Liver (tissue), 9 donors: ENCODE data around the gene TCEA3. TPM values are rescaled to one million over a fixed set of nuclear protein-coding genes. Genes with fewer than 3 reads are reported as not detected.

Experiments
- DNase-seq: peaks from one replicate; pipeline ENCODE4 v3.0.0-alpha.2; 2017; ENCODE audit warnings: low spot score
- H3K27ac ChIP-seq, 2 donors: one replicate each; pipeline ENCODE4 v1.7.0; 2013; ENCODE audit warnings: inconsistent platforms in 2 of 2, low read length in 2 of 2, control low read depth in 1 of 2, low read depth in 1 of 2, mild to moderate bottlenecking in 1 of 2
- H3K27me3 ChIP-seq, 4 donors: one replicate each; pipeline versions ENCODE4 v1.6.1 to v1.7.0; 2013; ENCODE audit warnings: low read length in 3 of 4, inconsistent platforms in 1 of 4, mild to moderate bottlenecking in 1 of 4, moderate library complexity in 1 of 4; ENCODE audit not compliant: control insufficient read depth in 4 of 4, insufficient read depth in 4 of 4
- H3K36me3 ChIP-seq, 4 donors: one replicate each; pipeline versions ENCODE4 v1.6.1 to v1.7.0; 2013; ENCODE audit warnings: low read length in 3 of 4, mild to moderate bottlenecking in 3 of 4, low read depth in 1 of 4, moderate library complexity in 1 of 4; ENCODE audit not compliant: control insufficient read depth in 4 of 4, insufficient read depth in 3 of 4
- H3K4me1 ChIP-seq, 4 donors: one replicate each; pipeline versions ENCODE4 v1.6.1 to v1.7.0; 2013; ENCODE audit warnings: low read length in 3 of 4, mild to moderate bottlenecking in 3 of 4, moderate library complexity in 1 of 4; ENCODE audit not compliant: control insufficient read depth in 4 of 4, insufficient read depth in 4 of 4
- H3K4me3 ChIP-seq, 3 donors: one replicate each; pipeline versions ENCODE4 v1.6.1 to v1.7.0; 2013; ENCODE audit warnings: low read length in 3 of 3, control low read depth in 1 of 3, low read depth in 1 of 3, mild to moderate bottlenecking in 1 of 3
- H3K9ac ChIP-seq, 2 donors: one replicate each; pipeline ENCODE4 v1.7.0; 2013; ENCODE audit warnings: low read length in 2 of 2, mild to moderate bottlenecking in 2 of 2, moderate library complexity in 2 of 2, control low read depth in 1 of 2, low read depth in 1 of 2
- H3K9me3 ChIP-seq, 4 donors: one replicate each; pipeline versions ENCODE4 v1.6.1 to v1.7.0; 2013; ENCODE audit warnings: low read length in 3 of 4; ENCODE audit not compliant: control insufficient read depth in 4 of 4
- CTCF ChIP-seq: fragments of 150-350 bp; IDR thresholded peaks from 2 replicates; pipeline ENCODE4 v1.5.1; 2017; ENCODE audit warnings: improper control_type of control experiment, low read depth, low read length; ENCODE audit not compliant: missing input control
- EGR1 ChIP-seq, 2 donors: IDR thresholded peaks; 2 replicates each; pipeline ENCODE4 v1.6.1; 2016 to 2018; ENCODE audit warnings: antibody characterized with exemption in 2 of 2, low read depth in 2 of 2
- FOXA1 ChIP-seq: IDR thresholded peaks from 2 replicates; pipeline ENCODE4 v1.6.1; 2016; ENCODE audit warnings: antibody characterized with exemption
- FOXA2 ChIP-seq: IDR thresholded peaks from 2 replicates; pipeline ENCODE4 v1.6.1; 2016; ENCODE audit warnings: antibody characterized with exemption
- GABPA ChIP-seq, 2 donors: IDR thresholded peaks in 1 of 2; conservative IDR thresholded peaks in 1 of 2; 2 replicates each; pipeline ENCODE4 v1.6.1; 2016; ENCODE audit warnings: antibody characterized with exemption in 2 of 2, mild to moderate bottlenecking in 1 of 2, moderate library complexity in 1 of 2
- HNF4A ChIP-seq, 2 donors: conservative IDR thresholded peaks; 2 replicates each; pipeline ENCODE4 v1.6.1; 2016; ENCODE audit warnings: antibody characterized with exemption in 2 of 2, mild to moderate bottlenecking in 2 of 2
- JUND ChIP-seq, 2 donors: IDR thresholded peaks; 2 replicates each; pipeline ENCODE4 v1.6.1; 2016; ENCODE audit warnings: antibody characterized with exemption in 2 of 2
- RAD21 ChIP-seq, 2 donors: IDR thresholded peaks; 2 replicates each; pipeline ENCODE4 v1.6.1; 2016; ENCODE audit warnings: antibody characterized with exemption in 2 of 2, mild to moderate bottlenecking in 2 of 2
- REST ChIP-seq: IDR thresholded peaks from 2 replicates; pipeline ENCODE4 v1.6.1; 2016; ENCODE audit warnings: antibody characterized with exemption, mild to moderate bottlenecking
- RXRA ChIP-seq, 2 donors: IDR thresholded peaks; 2 replicates each; pipeline ENCODE4 v1.6.1; 2017 to 2018; ENCODE audit warnings: antibody characterized with exemption in 2 of 2, mild to moderate bottlenecking in 1 of 2
- TAF1 ChIP-seq: conservative IDR thresholded peaks from 2 replicates; pipeline ENCODE4 v1.6.1; 2016; ENCODE audit warnings: antibody characterized with exemption, mild to moderate bottlenecking
- WGBS: extraction: QIAGEN DNeasy Blood & Tissue Kit; methylation state at CpG from one replicate; pipeline ENCODE4 v1.1.7; 2013; 5-methylcytosine and 5-hydroxymethylcytosine counted together
- polyA plus RNA-seq, 2 donors: library from polyadenylated mRNA; stranded (reverse) in 1 of 2; unstranded in 1 of 2; fragments of 200-250 nt in 1 of 2; fragments of >200 nt in 1 of 2; fragmentation: Nextera tagmentation in 1 of 2; extraction: Ambion mirVana in 1 of 2; gene quantifications; one replicate each; pipeline versions ENCODE4 v1.2.1 to v1.2.3, GENCODE V29; 2013 to 2015
- total RNA-seq, 2 donors: library from RNA; depleted of rRNA; stranded (reverse); fragments of >200 nt; gene quantifications; one replicate each; pipeline ENCODE4 v1.2.3, GENCODE V29; 2014
- donor health status: healthy.
- donor health status: healthy.
- donor health status: healthy.
- donor health status: healthy.
- donor health status: healthy.

Gene TCEA3
- 10 to 100 TPM; 29.6 to 49.3 TPM for total RNA-seq
- polyA plus RNA-seq, result 100 to 1,000 TPM in 1 of 2 donors, 10 to 100 TPM in 1; 45.8 to 142 TPM

GRCh38 chr1:23424293-23425192 is at the start of gene TCEA3:
Gene TCEA3, minus strand, starts transcription at chr1:23424748. Its CDS starts 115 bp downstream, at chr1:23424633.
- DNase-seq, result peak; percentile 68
- peak within 1 kb of the TSS; percentile 33 to 89 for H3K27ac ChIP-seq
- under 1% methylated on average over 84 of the region's 84 CpGs for WGBS
- H3K9ac ChIP-seq, result peak within 1 kb of the TSS; percentile 5 to 39
- H3K27me3 ChIP-seq, result no peaks in the 10 kb centered on the region
- peak within 1 kb of the TSS; percentile 49 to 79 (median 61) for H3K4me3 ChIP-seq
- TF ChIP-seq FOXA1, result no peak
- TF ChIP-seq TAF1, result no peak
- peak in 1 of 2 donors; percentile 8 for TF ChIP-seq RXRA (IDR thresholded peaks at IDR 0.05)
- TF ChIP-seq RAD21 (IDR thresholded peaks at IDR 0.05), result no peak
- no peak for TF ChIP-seq GABPA (IDR thresholded peaks at IDR 0.05 in 1 of 2, conservative IDR thresholded peaks at IDR 0.05 in 1 of 2)
- no peak for TF ChIP-seq HNF4A (conservative IDR thresholded peaks at IDR 0.05)
- no peak for TF ChIP-seq CTCF
- peak; percentile 45 for TF ChIP-seq REST
- no peak for TF ChIP-seq EGR1 (IDR thresholded peaks at IDR 0.05; ENCODE audit: low read depth in 2 of 2)
- no peaks in the 10 kb centered on the region for H3K9me3 ChIP-seq
- H3K4me1 ChIP-seq, result peaks cover 12 to 65% (median 43%) of the 10 kb centered on the region in 4 donors
- no peaks in the 10 kb centered on the region for H3K36me3 ChIP-seq

DNA sequence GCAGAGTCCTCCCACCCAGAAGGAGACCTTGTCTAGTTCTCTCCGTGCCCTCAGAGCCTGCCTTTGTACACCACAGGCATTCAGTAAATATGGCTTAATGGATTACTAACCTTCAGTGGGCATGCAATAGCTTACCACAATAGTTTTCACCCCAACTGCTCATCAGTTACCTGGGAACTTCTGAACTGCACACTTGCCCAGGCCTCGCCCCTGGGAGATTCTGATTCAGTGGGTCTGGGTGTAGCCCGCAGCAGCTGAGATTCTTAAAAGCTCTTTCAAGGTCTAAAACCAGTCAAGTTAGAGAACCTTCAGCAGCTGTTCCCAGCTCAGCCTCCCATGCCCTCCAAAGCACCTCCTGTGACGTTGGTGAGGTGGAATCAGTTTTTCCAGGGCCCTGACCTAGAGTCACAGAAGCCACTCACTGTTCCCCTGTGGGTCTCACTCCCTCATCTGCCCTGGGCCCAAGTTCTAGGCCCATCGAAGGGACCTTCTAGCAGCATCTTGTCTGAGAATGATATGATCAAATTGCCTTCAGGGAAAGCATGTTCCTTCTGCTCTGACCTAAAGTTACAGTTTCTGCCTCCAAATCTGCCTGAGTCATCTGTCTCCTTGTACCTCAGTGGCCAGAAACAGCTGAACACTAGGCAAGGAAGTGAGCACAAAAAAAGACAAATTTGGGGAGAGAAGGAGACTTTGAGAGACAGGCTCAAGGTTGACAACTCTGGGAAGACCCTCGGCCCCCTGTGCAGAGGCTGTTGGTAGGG is 48.7 kb upstream of the TCEA3 start:
- DNase-seq, result no peak
- peaks cover 17 to 65% (median 53%) of the 10 kb centered on the region in 4 donors for H3K4me1 ChIP-seq
- peak overlapping the region; percentile 60 to 85 for H3K27ac ChIP-seq
- no peaks in the 10 kb centered on the region for H3K27me3 ChIP-seq
- TF ChIP-seq FOXA2 (peak; percentile 8), REST (no peak), JUND (IDR thresholded peaks at IDR 0.05) (peak in 1 of 2 donors; percentile 52), HNF4A (conservative IDR thresholded peaks at IDR 0.05) (peak in 1 of 2 donors; percentile 3), RXRA (IDR thresholded peaks at IDR 0.05) (peak; percentile 46 to 59), EGR1 (IDR thresholded peaks at IDR 0.05; ENCODE audit: low read depth in 2 of 2) (no peak)
- 72% methylated on average over 6 of the region's 6 CpGs for WGBS
- no peak overlapping the region for H3K9ac ChIP-seq
- H3K36me3 ChIP-seq, result no peaks in the 10 kb centered on the region
- H3K9me3 ChIP-seq, result no peaks in the 10 kb centered on the region
- no peak overlapping the region for H3K4me3 ChIP-seq
